ENCODE data around the gene MARCHF3.
"Not testable (repeated sequence)": the region's sequence is repeated elsewhere in the genome, so short reads cannot be mapped to it uniquely, and the experiment has no call there.

MARCHF3 gene

GRCh38 chr5:127012916-127013315, 17.4 kb downstream of the MARCHF3 start:
- DNase-seq (ENCODE audit: low read depth in 2 of 2) = no peak

- DNase-seq (ENCODE audit: low read depth in 2 of 2) = no peak
These were observed 18.3 kb downstream of the MARCHF3 start for GRCh38 chr5:127011961-127012644.

- no peak for DNase-seq (ENCODE audit: low read depth in 2 of 2)
These were observed 19.2 kb downstream of the MARCHF3 start for GRCh38 chr5:127011153-127011552.

DNA sequence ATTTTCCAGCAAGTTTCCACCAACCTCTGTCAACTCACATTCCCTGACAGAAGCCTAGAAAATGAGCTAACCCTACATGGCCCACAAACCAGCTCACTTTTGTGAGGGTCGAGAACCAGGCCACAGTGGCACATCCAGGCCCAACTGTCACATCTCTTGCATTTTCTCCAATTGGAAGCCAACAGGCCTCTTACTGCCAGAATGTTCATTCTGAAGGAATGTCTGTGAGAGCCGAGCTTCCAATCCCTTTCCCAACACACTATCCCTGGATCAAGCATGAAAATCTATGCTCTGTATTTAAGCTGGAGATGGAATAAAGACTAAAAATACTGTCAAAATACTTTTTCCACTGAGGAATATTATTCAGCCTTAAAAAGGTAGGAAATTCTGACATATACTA, 20.0 kb downstream of the MARCHF3 start:
- no peak for DNase-seq (ENCODE audit: low read depth in 2 of 2)

- no peak for DNase-seq (ENCODE audit: low read depth in 2 of 2)
These were observed 20.6 kb downstream of the MARCHF3 start for GRCh38 chr5:127009784-127010183.

GRCh38 chr5:127008300-127008975, 21.9 kb downstream of the MARCHF3 start:
- DNase-seq (ENCODE audit: low read depth in 2 of 2) = no peak

- no peak for DNase-seq (ENCODE audit: low read depth in 2 of 2)
These were observed 22.8 kb downstream of the MARCHF3 start for GRCh38 chr5:127007522-127007921.

DNA sequence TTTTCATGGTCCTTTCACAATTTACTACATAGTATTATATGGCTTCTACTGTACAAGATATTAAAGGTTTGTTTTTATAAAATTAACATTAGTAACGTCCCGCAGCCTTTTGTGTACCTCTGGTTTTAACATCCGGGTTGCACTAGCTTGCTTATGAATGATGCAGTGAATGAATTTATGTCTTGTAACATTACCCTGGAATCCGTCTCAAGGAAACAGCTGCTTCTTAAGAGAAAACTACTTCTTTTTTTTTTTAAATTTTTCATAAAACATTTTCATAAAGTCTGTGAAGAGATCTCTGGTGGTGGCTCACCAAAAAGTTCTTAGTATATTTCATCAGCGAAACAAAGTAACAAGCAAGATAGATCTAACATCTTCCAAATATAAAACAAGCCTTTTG, 23.6 kb downstream of the MARCHF3 start:
- DNase-seq (ENCODE audit: low read depth in 2 of 2) = no peak

GRCh38 chr5:127005282-127005681, 25.1 kb downstream of the MARCHF3 start:
- DNase-seq (ENCODE audit: low read depth in 2 of 2) = not testable (repeated sequence)

DNA sequence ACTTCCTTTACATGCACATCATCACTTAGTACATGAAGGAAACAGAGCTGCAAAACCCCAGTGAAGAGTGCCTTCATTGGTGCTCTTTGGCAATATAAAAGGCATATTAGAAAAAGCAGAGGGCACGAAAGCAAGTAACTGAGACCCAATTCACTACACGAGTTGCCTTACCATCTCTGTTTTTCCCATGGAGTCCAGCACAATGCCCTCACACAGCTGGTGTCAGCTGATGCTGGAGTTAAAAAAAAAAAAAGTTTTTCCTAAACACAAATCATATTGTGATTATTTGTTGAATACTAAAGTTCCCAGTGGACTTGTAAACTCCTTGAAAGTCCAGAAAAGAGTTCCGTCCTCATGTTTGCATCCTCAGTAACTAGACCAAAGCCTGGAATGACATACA, 25.6 kb downstream of the MARCHF3 start:
- DNase-seq (ENCODE audit: low read depth in 2 of 2) = no peak

- no peak for DNase-seq (ENCODE audit: low read depth in 2 of 2)
These were observed 26.4 kb downstream of the MARCHF3 start for GRCh38 chr5:127003798-127004495.

- no peak for DNase-seq (ENCODE audit: low read depth in 2 of 2)
These were observed 28.0 kb downstream of the MARCHF3 start for GRCh38 chr5:127002390-127002789.

DNA sequence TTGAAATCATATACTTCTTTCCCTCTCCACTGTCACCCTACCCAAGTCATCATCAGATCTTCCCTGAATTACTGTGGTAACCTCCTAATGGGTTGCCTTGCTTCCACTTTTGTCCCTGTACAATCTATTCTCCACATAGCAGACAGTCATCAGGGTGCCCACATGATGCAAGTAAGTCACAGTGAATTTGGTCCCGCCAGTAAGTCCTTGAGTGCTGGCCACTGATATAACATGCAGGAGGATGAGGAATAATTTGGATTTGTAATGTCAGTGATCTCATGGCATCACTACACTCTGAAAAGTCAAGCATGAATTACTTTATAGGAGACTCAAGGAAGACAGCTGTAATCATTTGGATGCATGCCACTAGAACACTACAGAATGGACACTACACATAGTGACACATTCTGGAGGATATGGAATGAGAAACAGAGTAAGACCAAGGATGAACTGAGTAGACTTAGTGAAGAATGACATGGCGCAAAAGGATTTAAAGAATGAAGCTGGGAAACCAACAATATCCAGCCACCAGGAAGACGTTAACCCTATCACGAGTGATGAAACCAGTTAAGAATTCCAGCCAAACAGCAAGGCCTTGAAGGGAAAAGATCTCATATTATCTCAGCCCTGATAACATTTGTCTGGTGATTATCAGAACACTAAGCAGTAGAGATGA, 28.6 kb downstream of the MARCHF3 start:
- no peak for DNase-seq (ENCODE audit: low read depth in 2 of 2)

DNA sequence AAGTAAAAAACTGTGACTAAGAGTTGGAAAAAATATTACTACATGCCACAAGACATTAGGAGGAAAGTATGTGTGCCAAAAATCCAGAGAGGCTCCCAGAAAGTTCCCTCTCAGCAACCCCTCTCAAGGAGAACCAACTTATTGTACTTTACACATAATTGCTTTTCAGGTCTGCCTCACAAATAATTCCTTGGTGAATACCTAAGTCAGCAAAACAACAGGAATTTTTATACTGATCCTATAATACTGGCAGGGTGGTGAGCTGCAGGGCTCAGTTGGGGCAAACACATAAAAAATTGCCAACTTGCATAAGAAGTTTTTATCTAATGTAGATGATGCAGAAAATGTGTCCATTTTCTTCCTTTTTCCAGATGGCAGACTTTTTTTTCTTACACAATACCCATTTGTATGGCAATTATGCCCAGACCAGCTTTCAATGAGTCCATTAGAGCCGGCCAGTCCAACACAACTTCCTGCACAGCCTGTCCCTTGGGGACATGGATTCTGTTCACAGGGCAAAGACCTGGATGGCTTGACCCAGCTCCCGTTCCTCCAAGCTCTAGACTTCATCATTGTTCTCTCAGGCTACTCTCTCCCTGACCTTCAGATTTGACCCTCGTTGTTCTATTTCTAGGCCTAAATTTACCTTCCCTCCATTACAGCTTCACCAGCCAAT, 31.3 kb downstream of the MARCHF3 start:
- no peak for DNase-seq (ENCODE audit: low read depth in 2 of 2)

DNA sequence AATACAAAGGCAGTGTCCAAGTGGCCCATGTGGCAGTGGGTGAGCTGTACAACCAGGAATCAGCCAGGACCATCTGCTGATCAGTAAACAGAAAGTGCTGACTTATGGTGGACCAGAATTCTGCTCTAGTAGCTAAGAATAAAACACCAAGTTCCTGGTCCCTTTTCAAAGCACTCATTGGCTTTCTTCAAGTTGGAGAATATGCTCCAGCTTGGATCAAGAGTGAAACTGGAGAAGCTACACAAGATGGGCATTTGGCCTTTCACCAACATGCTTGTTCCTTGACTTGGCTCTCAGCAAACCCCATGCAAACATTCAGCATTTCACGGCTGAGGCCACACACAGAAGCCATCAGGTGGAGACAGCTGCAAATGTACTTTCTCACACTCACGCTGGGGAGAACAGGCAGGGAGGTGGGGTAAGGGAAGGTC, 32.1 kb downstream of the MARCHF3 start:
- no peak for DNase-seq (ENCODE audit: low read depth in 2 of 2)

GRCh38 chr5:126995689-126996088, 34.7 kb downstream of the MARCHF3 start:
- DNase-seq (ENCODE audit: low read depth in 2 of 2) = no peak

GRCh38 chr5:126995039-126995438, 35.3 kb downstream of the MARCHF3 start:
- DNase-seq (ENCODE audit: low read depth in 2 of 2) = no peak

DNA sequence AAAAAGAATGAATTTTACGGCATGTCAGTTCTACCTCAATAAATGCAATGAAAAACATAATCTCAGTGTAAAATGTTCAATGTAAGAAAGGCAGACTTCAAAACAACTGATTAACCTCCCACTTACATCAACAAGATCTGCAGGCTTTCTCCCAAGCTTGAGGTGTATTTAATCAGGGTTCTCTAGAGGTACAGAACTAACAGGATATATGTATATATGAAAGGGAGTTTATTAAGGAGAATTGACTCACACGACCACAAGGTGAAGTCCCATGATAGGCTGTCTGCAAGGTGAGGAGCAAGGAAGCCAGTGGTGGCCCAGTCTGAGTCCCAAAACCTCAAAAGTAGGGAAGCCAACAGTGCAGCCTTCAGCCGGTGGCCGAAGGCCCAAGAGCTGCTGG, 35.9 kb downstream of the MARCHF3 start:
- no peak for DNase-seq (ENCODE audit: low read depth in 2 of 2)

DNA sequence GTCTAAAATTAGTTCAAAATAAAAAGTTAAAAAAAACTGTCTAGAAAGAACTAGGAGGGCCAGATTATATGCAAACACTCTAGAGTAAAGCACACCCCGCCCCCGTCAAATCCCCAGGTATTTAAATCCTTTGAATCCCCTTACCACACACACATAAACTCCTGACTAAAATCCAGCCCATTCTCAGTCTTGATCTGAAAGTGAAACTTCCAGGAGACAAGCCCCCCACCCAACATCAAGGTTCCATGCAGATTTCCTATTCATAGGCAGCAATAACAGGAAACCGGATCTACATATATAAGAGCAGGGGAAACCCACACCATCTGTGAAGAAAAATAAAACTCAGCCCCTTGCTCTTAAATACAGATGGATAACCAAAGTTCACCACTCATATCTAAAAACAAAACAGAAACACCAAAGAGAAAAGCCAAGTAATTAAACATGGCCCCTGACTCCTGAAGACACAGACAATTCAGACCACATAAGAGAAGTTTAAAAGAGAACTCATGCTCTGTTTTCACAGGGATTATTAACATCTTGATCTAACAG, 42.3 kb downstream of the MARCHF3 start:
- peak; percentile 3 to 24 for DNase-seq (ENCODE audit: low read depth in 2 of 2)

- no peak for DNase-seq (ENCODE audit: low read depth in 2 of 2)
These were observed 43.0 kb downstream of the MARCHF3 start for GRCh38 chr5:126987271-126987899.

DNA sequence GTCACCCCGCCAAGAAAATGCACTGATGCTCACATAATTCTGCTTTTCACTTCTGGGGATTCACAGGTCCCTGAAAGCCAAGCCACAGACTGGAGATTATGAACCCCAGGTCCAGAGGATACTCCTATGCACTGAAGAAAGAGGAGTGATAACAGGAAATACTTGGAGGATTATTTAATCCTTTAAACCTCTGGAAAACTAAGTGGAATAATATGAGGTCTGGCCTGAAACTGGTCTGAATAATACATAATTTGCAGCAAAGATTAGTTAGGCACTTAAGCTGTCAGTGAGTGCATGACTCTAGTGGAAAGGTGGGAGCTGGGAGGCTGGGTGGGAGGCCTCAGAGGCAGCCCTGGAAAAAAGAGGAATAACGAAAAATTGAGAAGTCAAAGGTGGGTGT, 45.7 kb downstream of the MARCHF3 start:
- DNase-seq (ENCODE audit: low read depth in 2 of 2) = no peak
